GM18870 (cell line): ENCODE data around the gene ATG16L2.
"Not testable (repeated sequence)": the region's sequence is repeated elsewhere in the genome, so short reads cannot be mapped to it uniquely, and the experiment has no call there.

Experiments
- ATAC-seq: cut with Tn5 transposase; IDR thresholded peaks from one replicate; pipeline ENCODE4 v1.9.1; 2021; ENCODE audit warnings: moderate library complexity; ENCODE audit not compliant: unreplicated experiment

The ATG16L2 gene

GRCh38 chr11:72778535-72779494 lies 35.4 kb upstream of the ATG16L2 start:
- no peak for ATAC-seq

- no peak for ATAC-seq
Measured at GRCh38 chr11:72779495-72780128, 34.6 kb upstream of the ATG16L2 start.

GRCh38 chr11:72780296-72781062 lies 33.7 kb upstream of the ATG16L2 start:
- ATAC-seq: no peak

- ATAC-seq: no peak
Measured at GRCh38 chr11:72781063-72781312, 33.2 kb upstream of the ATG16L2 start.

- ATAC-seq: no peak
Measured at GRCh38 chr11:72781313-72782080, 32.7 kb upstream of the ATG16L2 start.

GRCh38 chr11:72782081-72782920 lies 31.9 kb upstream of the ATG16L2 start:
- ATAC-seq: no peak

- ATAC-seq: no peak
Measured at GRCh38 chr11:72783144-72783905, 30.9 kb upstream of the ATG16L2 start.

GRCh38 chr11:72784662-72785061 lies 29.5 kb upstream of the ATG16L2 start:
- no peak for ATAC-seq

- ATAC-seq: no peak
Measured at GRCh38 chr11:72786305-72787215, 27.7 kb upstream of the ATG16L2 start.

GRCh38 chr11:72787216-72788104 lies 26.8 kb upstream of the ATG16L2 start:
- ATAC-seq: no peak

GRCh38 chr11:72788241-72788640 lies 26.0 kb upstream of the ATG16L2 start:
- no peak for ATAC-seq

GRCh38 chr11:72789493-72790131 lies 24.6 kb upstream of the ATG16L2 start:
- no peak for ATAC-seq

- ATAC-seq: not testable (repeated sequence)
Measured at GRCh38 chr11:72791228-72791627, 23.0 kb upstream of the ATG16L2 start.

- ATAC-seq: no peak
Measured at GRCh38 chr11:72792437-72793021, 21.7 kb upstream of the ATG16L2 start.

GRCh38 chr11:72793076-72793424 lies 21.2 kb upstream of the ATG16L2 start:
- no peak for ATAC-seq
